Activated CD8-positive, alpha-beta T cell treated with anti-CD3 and anti-CD28 coated beads for 36 hours (primary cell): ENCODE results near the gene MYO6. TPM values are rescaled to one million over a fixed set of nuclear protein-coding genes. Genes with fewer than 3 reads are reported as not detected.

ENCODE experiments used
- ATAC-seq: fragments of 200-7000 bp; cut with Tn5 transposase; one replicate; pipeline ENCODE4 v1.10.0; 2021; ENCODE audit warnings: mild to moderate bottlenecking, moderate library complexity
- CTCF ChIA-PET: fragments of 350-600 bp; sonication (Branson Sonifier 250); formaldehyde crosslinking; loops from one replicate; lab custom pipeline; 2021; ENCODE audit warnings: antibody characterized with exemption; lab: Charles Lee
- POLR2A ChIA-PET: fragments of 350-600 bp; sonication (Branson Sonifier 250); formaldehyde crosslinking; loops from one replicate; lab custom pipeline; 2021; ENCODE audit warnings: antibody characterized with exemption; lab: Charles Lee
- DNase-seq: peaks from one replicate; pipeline ENCODE4 v3.0.0-alpha.2; 2020
- H3K27ac Mint-ChIP-seq: one replicate; pipeline ENCODE4 v1.8.0; 2021; ENCODE audit warnings: mild to moderate bottlenecking, mixed read lengths
- H3K27me3 Mint-ChIP-seq: one replicate; pipeline ENCODE4 v1.8.0; 2021; ENCODE audit warnings: mixed read lengths
- H3K36me3 Mint-ChIP-seq: one replicate; pipeline ENCODE4 v1.8.0; 2021; ENCODE audit warnings: low read depth, mixed read lengths
- H3K4me1 Mint-ChIP-seq: one replicate; pipeline ENCODE4 v1.8.0; 2021; ENCODE audit warnings: low read depth, mixed read lengths
- H3K4me3 Mint-ChIP-seq: one replicate; pipeline ENCODE4 v1.8.0; 2021; ENCODE audit warnings: mild to moderate bottlenecking, moderate library complexity, mixed read lengths
- H3K9me3 Mint-ChIP-seq: one replicate; pipeline ENCODE4 v1.8.0; 2021; ENCODE audit warnings: mixed read lengths
- intact Hi-C: fragments of 100-400 bp; cut with micrococcal nuclease; formaldehyde crosslinking; loops from one replicate; pipeline ENCODE4 v1.10.0; 2022
- total RNA-seq, 2 experiments: library from RNA; stranded (reverse); gene quantifications; one replicate each; pipeline ENCODE4 v1.2.3, GENCODE V29; 2021
- TF ChIP-seq, protein P1 (sequence below): fragments of 200-600 bp; IDR thresholded peaks from one replicate; pipeline ENCODE4 v1.8.0; 2022; ENCODE audit warnings: antibody characterized with exemption, mild to moderate bottlenecking

Gene MYO6
- total RNA-seq, 2 experiments from 2014 or later, result 1.4 TPM

- ChIA-PET POLR2A (no interaction called here), CTCF (no interaction called here)
- intact Hi-C loops, result no loop called here
- DNase-seq (no peak), ATAC-seq (no peak)
- Mint-ChIP-seq H3K9me3 (no peaks in the 10 kb centered on the region), H3K27ac (no peak overlapping the region), H3K27me3 (peaks cover 8% of the 10 kb centered on the region), H3K36me3 (no peaks in the 10 kb centered on the region), H3K4me1 (no peaks in the 10 kb centered on the region), H3K4me3 (no peak overlapping the region)
- TF ChIP-seq, protein P1, sequence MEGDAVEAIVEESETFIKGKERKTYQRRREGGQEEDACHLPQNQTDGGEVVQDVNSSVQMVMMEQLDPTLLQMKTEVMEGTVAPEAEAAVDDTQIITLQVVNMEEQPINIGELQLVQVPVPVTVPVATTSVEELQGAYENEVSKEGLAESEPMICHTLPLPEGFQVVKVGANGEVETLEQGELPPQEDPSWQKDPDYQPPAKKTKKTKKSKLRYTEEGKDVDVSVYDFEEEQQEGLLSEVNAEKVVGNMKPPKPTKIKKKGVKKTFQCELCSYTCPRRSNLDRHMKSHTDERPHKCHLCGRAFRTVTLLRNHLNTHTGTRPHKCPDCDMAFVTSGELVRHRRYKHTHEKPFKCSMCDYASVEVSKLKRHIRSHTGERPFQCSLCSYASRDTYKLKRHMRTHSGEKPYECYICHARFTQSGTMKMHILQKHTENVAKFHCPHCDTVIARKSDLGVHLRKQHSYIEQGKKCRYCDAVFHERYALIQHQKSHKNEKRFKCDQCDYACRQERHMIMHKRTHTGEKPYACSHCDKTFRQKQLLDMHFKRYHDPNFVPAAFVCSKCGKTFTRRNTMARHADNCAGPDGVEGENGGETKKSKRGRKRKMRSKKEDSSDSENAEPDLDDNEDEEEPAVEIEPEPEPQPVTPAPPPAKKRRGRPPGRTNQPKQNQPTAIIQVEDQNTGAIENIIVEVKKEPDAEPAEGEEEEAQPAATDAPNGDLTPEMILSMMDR, result no peak
Measured at GRCh38 chr6:75800708-75801505, 51.9 kb downstream of the MYO6 start.

GRCh38 chr6:75802366-75802765 lies 53.3 kb downstream of the MYO6 start:
- CTCF ChIA-PET, result no interaction called here

GRCh38 chr6:75808507-75808906 lies 59.5 kb downstream of the MYO6 start:
- peaks cover 5% of the 10 kb centered on the region for H3K9me3 Mint-ChIP-seq
- CTCF ChIA-PET, result no interaction called here

More at GRCh38 chr6:75802366-75802765, 53.3 kb downstream of the MYO6 start:
- ATAC-seq (no peak), DNase-seq (no peak)
- no peaks in the 10 kb centered on the region for H3K36me3 Mint-ChIP-seq
- peaks cover 5% of the 10 kb centered on the region for H3K9me3 Mint-ChIP-seq
- H3K27ac Mint-ChIP-seq, result no peak overlapping the region
- H3K4me1 Mint-ChIP-seq, result no peaks in the 10 kb centered on the region
- intact Hi-C loops, result no loop called here
- POLR2A ChIA-PET, result no interaction called here
- TF ChIP-seq, protein P1, result no peak
- no peak overlapping the region for H3K4me3 Mint-ChIP-seq
- H3K27me3 Mint-ChIP-seq, result peaks cover 7% of the 10 kb centered on the region

GRCh38 chr6:75812560-75812959 lies 63.5 kb downstream of the MYO6 start:
- POLR2A ChIA-PET, result no interaction called here
- no peak overlapping the region for H3K4me3 Mint-ChIP-seq
- H3K36me3 Mint-ChIP-seq, result no peaks in the 10 kb centered on the region
- H3K9me3 Mint-ChIP-seq, result no peaks in the 10 kb centered on the region
- intact Hi-C loops, result no loop called here
- peaks cover 3% of the 10 kb centered on the region for H3K27me3 Mint-ChIP-seq
- CTCF ChIA-PET, result no interaction called here
- DNase-seq (no peak), ATAC-seq (no peak)
- no peaks in the 10 kb centered on the region for H3K4me1 Mint-ChIP-seq
- TF ChIP-seq, protein P1, result no peak
- no peak overlapping the region for H3K27ac Mint-ChIP-seq

More at GRCh38 chr6:75808507-75808906, 59.5 kb downstream of the MYO6 start:
- no peak overlapping the region for H3K4me3 Mint-ChIP-seq
- peaks cover 5% of the 10 kb centered on the region for H3K27me3 Mint-ChIP-seq
- intact Hi-C loops, result no loop called here
- H3K27ac Mint-ChIP-seq, result no peak overlapping the region
- H3K4me1 Mint-ChIP-seq, result no peaks in the 10 kb centered on the region
- DNase-seq, result no peak
- POLR2A ChIA-PET, result no interaction called here
- ATAC-seq, result no peak
- no peaks in the 10 kb centered on the region for H3K36me3 Mint-ChIP-seq
- TF ChIP-seq, protein P1, result no peak

GRCh38 chr6:75813476-75814250 lies 64.6 kb downstream of the MYO6 start:
- intact Hi-C loops, result no loop called here
- Mint-ChIP-seq H3K27me3 (peaks cover 3% of the 10 kb centered on the region), H3K27ac (no peak overlapping the region), H3K36me3 (no peaks in the 10 kb centered on the region), H3K4me3 (no peak overlapping the region), H3K9me3 (no peaks in the 10 kb centered on the region), H3K4me1 (no peaks in the 10 kb centered on the region)
- TF ChIP-seq, protein P1, result no peak
- ATAC-seq (no peak), DNase-seq (no peak)
- ChIA-PET CTCF (no interaction called here), POLR2A (no interaction called here)
